CD4-positive, alpha-beta memory T cell (primary cell): ENCODE results near the gene IQGAP3. TPM values are rescaled to one million over a fixed set of nuclear protein-coding genes. Genes with fewer than 3 reads are reported as not detected.
"Not testable (repeated sequence)": the region's sequence is repeated elsewhere in the genome, so short reads cannot be mapped to it uniquely, and the experiment has no call there.

Experiments used
- CTCF ChIA-PET: fragments of 350-600 bp; sonication (Branson Sonifier 250); formaldehyde crosslinking; loops from one replicate; lab custom pipeline; 2021; ENCODE audit warnings: inconsistent platforms; ENCODE audit not compliant: partially characterized antibody; lab: Charles Lee
- POLR2A ChIA-PET: fragments of 350-600 bp; sonication (Branson Sonifier 250); formaldehyde crosslinking; loops from one replicate; lab custom pipeline; 2021; ENCODE audit not compliant: partially characterized antibody; lab: Charles Lee
- DNase-seq, 5 donors: peaks; one replicate each; pipeline versions ENCODE4 v3.0.0 to v3.0.0-alpha.2; 2020 to 2022; ENCODE audit warnings: mixed read lengths in 1 of 5
- H3K27ac ChIP-seq: one replicate; pipeline ENCODE4 v1.7.0; 2013; ENCODE audit warnings: low read depth, low read length
- H3K27me3 ChIP-seq: 2 replicates; pipeline ENCODE4 v1.7.0; 2013; ENCODE audit warnings: mild to moderate bottlenecking, low read length, moderate library complexity; ENCODE audit not compliant: insufficient read depth
- H3K36me3 ChIP-seq: 2 replicates; pipeline ENCODE4 v1.7.0; 2013; ENCODE audit warnings: mild to moderate bottlenecking, low read length, moderate library complexity; ENCODE audit not compliant: insufficient read depth
- H3K4me1 ChIP-seq: 2 replicates; pipeline ENCODE4 v1.7.0; 2013; ENCODE audit warnings: mild to moderate bottlenecking, low read length, moderate library complexity; ENCODE audit not compliant: insufficient read depth
- H3K4me3 ChIP-seq, 2 donors: one replicate each; pipeline ENCODE4 v1.7.0; 2013; ENCODE audit warnings: low read length in 2 of 2, mild to moderate bottlenecking in 1 of 2
- H3K9me3 ChIP-seq, 2 donors: one replicate each; pipeline ENCODE4 v1.7.0; 2013; ENCODE audit warnings: low read length in 2 of 2, control low read depth in 1 of 2; ENCODE audit not compliant: control insufficient read depth in 1 of 2
- H3K27ac Mint-ChIP-seq, 7 donors: one replicate each; pipeline ENCODE4 v1.8.0; 2020 to 2021; ENCODE audit warnings: mixed read lengths in 7 of 7, mild to moderate bottlenecking in 6 of 7, inconsistent platforms in 3 of 7, moderate library complexity in 3 of 7
- H3K27me3 Mint-ChIP-seq, 2 donors: one replicate each; pipeline ENCODE4 v1.8.0; 2020 to 2021; ENCODE audit warnings: mixed read lengths in 2 of 2
- H3K36me3 Mint-ChIP-seq, 2 donors: one replicate each; pipeline ENCODE4 v1.8.0; 2020 to 2021; ENCODE audit warnings: mixed read lengths in 2 of 2, inconsistent platforms in 1 of 2, mild to moderate bottlenecking in 1 of 2
- H3K4me1 Mint-ChIP-seq, 4 donors: one replicate each; pipeline ENCODE4 v1.8.0; 2020 to 2021; ENCODE audit warnings: mixed read lengths in 4 of 4, mild to moderate bottlenecking in 1 of 4
- H3K4me3 Mint-ChIP-seq, 8 donors: one replicate each; pipeline ENCODE4 v1.8.0; 2020 to 2021; ENCODE audit warnings: mixed read lengths in 8 of 8, mild to moderate bottlenecking in 7 of 8, moderate library complexity in 6 of 8, inconsistent platforms in 3 of 8
- H3K9me3 Mint-ChIP-seq, 8 donors: one replicate each; pipeline ENCODE4 v1.8.0; 2020 to 2021; ENCODE audit warnings: mixed read lengths in 8 of 8, mild to moderate bottlenecking in 5 of 8, inconsistent platforms in 3 of 8, moderate library complexity in 1 of 8
- intact Hi-C: fragments of 100-400 bp; cut with micrococcal nuclease; formaldehyde crosslinking; loops from one replicate; pipeline ENCODE4 v1.15.1; 2023
- polyA plus RNA-seq, 2 donors: library from polyadenylated mRNA; unstranded; fragments of 300-500 nt; fragmentation: Illumina TruSeq; gene quantifications; one replicate each; pipeline ENCODE4 v1.2.3, GENCODE V29; 2021
- total RNA-seq, 2 experiments: library from RNA; stranded (reverse); gene quantifications; one replicate each; pipeline ENCODE4 v1.2.3, GENCODE V29; 2021

Gene IQGAP3
- total and polyA plus RNA-seq, 4 experiments from 2014 or later = not detected

GRCh38 chr1:156612666-156613065, 40.3 kb upstream of the IQGAP3 start:
- H3K27me3 Mint-ChIP-seq = peaks cover 15 to 28% of the 10 kb centered on the region in 2 donors

GRCh38 chr1:156610072-156610471, 37.7 kb upstream of the IQGAP3 start:
- H3K27me3 Mint-ChIP-seq = peaks cover 7 to 16% of the 10 kb centered on the region in 2 donors
- H3K36me3 ChIP-seq, H3K27ac Mint-ChIP-seq, H3K9me3 ChIP-seq, H3K36me3 Mint-ChIP-seq, H3K4me1 ChIP-seq, H3K4me3 Mint-ChIP-seq, H3K27ac ChIP-seq, H3K27me3 ChIP-seq, H3K4me3 ChIP-seq, DNase-seq, H3K9me3 Mint-ChIP-seq, intact Hi-C loops, H3K4me1 Mint-ChIP-seq, POLR2A ChIA-PET: not testable (repeated sequence)
- CTCF ChIA-PET = interaction anchor here (0.6 to 1.9 kb wide), 4 partner anchors 15 to 225 kb away, joined by 3 to 5 read pairs (median 4); no protein-coding TSS in a partner anchor

More at GRCh38 chr1:156612666-156613065, 40.3 kb upstream of the IQGAP3 start:
- Mint-ChIP-seq H3K9me3 (no peaks in the 10 kb centered on the region), H3K4me1 (peaks cover 2 to 9% (median 7%) of the 10 kb centered on the region in 4 donors), H3K36me3 (no peaks in the 10 kb centered on the region), H3K4me3 (no peak overlapping the region), H3K27ac (no peak overlapping the region)
- no peak overlapping the region for H3K27ac ChIP-seq
- ChIA-PET CTCF (interaction anchor here (0.9 to 2.8 kb wide), 10 partner anchors 8 to 227 kb away, joined by 3 to 13 read pairs (median 5); partner anchors contain the start of gene TTC24), POLR2A (no interaction called here)
- H3K36me3 ChIP-seq = no peaks in the 10 kb centered on the region
- no peaks in the 10 kb centered on the region for H3K27me3 ChIP-seq
- intact Hi-C loops = no loop called here
- no peak for DNase-seq
- H3K9me3 ChIP-seq = no peaks in the 10 kb centered on the region
- H3K4me1 ChIP-seq = no peaks in the 10 kb centered on the region
- H3K4me3 ChIP-seq = no peak overlapping the region

GRCh38 chr1:156608981-156609380, 36.6 kb upstream of the IQGAP3 start:
- Histone ChIP-seq H3K4me1 (no peaks in the 10 kb centered on the region), H3K27ac (no peak overlapping the region), H3K27me3 (no peaks in the 10 kb centered on the region), H3K36me3 (no peaks in the 10 kb centered on the region), H3K4me3 (no peak overlapping the region), H3K9me3 (no peaks in the 10 kb centered on the region)
- H3K4me3 Mint-ChIP-seq = no peak overlapping the region
- peaks cover 7 to 9% of the 10 kb centered on the region in 2 donors for H3K27me3 Mint-ChIP-seq
- H3K4me1 Mint-ChIP-seq = peaks cover 2 to 9% (median 7%) of the 10 kb centered on the region in 4 donors
- peak; percentile 51 to 63 (median 56) for DNase-seq
- H3K27ac Mint-ChIP-seq = peak overlapping the region in 1 of 7 donors; percentile 41
- no peaks in the 10 kb centered on the region for H3K9me3 Mint-ChIP-seq
- no peaks in the 10 kb centered on the region for H3K36me3 Mint-ChIP-seq
- POLR2A ChIA-PET = interaction anchor here (0.9 to 2.2 kb wide), 4 partner anchors 17 to 163 kb away, joined by 3 to 12 read pairs (median 5); partner anchors contain the start of gene NAXE
- intact Hi-C loops = loop anchor here (1.0 kb wide), 3 partner anchors 25 to 153 kb away; no protein-coding TSS in a partner anchor
- CTCF ChIA-PET = interaction anchor here (0.9 to 2.1 kb wide), 25 partner anchors 8 to 223 kb away, joined by 3 to 41 read pairs (median 7); partner anchors contain the start of genes NAXE and TTC24

- ChIA-PET CTCF (interaction anchor here (0.9 to 2.1 kb wide), 27 partner anchors 9 to 226 kb away, joined by 3 to 41 read pairs (median 6); partner anchors contain the start of genes NAXE and TTC24), POLR2A (interaction anchor here (0.9 to 2.2 kb wide), 6 partner anchors 12 to 162 kb away, joined by 3 to 12 read pairs (median 4); partner anchors contain the start of gene NAXE)
- Histone ChIP-seq H3K9me3 (no peaks in the 10 kb centered on the region), H3K4me1 (peaks cover under 1% of the 10 kb centered on the region), H3K36me3 (no peaks in the 10 kb centered on the region), H3K27me3 (no peaks in the 10 kb centered on the region), H3K27ac (no peak overlapping the region), H3K4me3 (no peak overlapping the region)
- Mint-ChIP-seq H3K27ac (peak overlapping the region in 2 of 7 donors; percentile 5 to 46), H3K9me3 (no peaks in the 10 kb centered on the region), H3K27me3 (peaks cover 7% of the 10 kb centered on the region in 2 donors), H3K4me3 (no peak overlapping the region), H3K4me1 (peaks cover 2 to 9% (median 7%) of the 10 kb centered on the region in 4 donors), H3K36me3 (no peaks in the 10 kb centered on the region)
- intact Hi-C loops = loop anchor here (1.0 kb wide), 3 partner anchors 24 to 152 kb away; no protein-coding TSS in a partner anchor
- peak; percentile 68 to 75 (median 71) for DNase-seq
These were observed 35.8 kb upstream of the IQGAP3 start for GRCh38 chr1:156608036-156608674.

- H3K9me3 ChIP-seq, intact Hi-C loops, H3K4me1 ChIP-seq, H3K9me3 Mint-ChIP-seq, H3K27ac Mint-ChIP-seq, H3K4me3 ChIP-seq, H3K27ac ChIP-seq, H3K36me3 ChIP-seq, H3K4me3 Mint-ChIP-seq, H3K27me3 ChIP-seq, H3K27me3 Mint-ChIP-seq, H3K36me3 Mint-ChIP-seq, DNase-seq: not testable (repeated sequence)
- ChIA-PET POLR2A (interaction anchor here (1.2 to 2.2 kb wide), 3 partner anchors 11 to 127 kb away, joined by 3 to 12 read pairs (median 6); partner anchors contain the start of gene NAXE), CTCF (interaction anchor here (1.2 to 2.1 kb wide), 16 partner anchors 8 to 225 kb away, joined by 3 to 41 read pairs (median 7); partner anchors contain the start of genes NAXE and TTC24)
- peaks cover 8 to 16% (median 12%) of the 10 kb centered on the region in 4 donors for H3K4me1 Mint-ChIP-seq
These were observed 35.0 kb upstream of the IQGAP3 start for GRCh38 chr1:156607344-156607743.

- no peaks in the 10 kb centered on the region for H3K27me3 ChIP-seq
- H3K9me3 ChIP-seq = no peaks in the 10 kb centered on the region
- Mint-ChIP-seq H3K27me3 (no peaks in the 10 kb centered on the region), H3K27ac (peak overlapping the region in 3 of 7 donors; percentile 35 to 72 (median 47)), H3K9me3 (no peaks in the 10 kb centered on the region), H3K36me3 (peaks cover 13 to 25% of the 10 kb centered on the region in 2 donors), H3K4me1 (peaks cover 13 to 37% (median 26%) of the 10 kb centered on the region in 4 donors), H3K4me3 (peak overlapping the region; percentile 42 to 80 (median 62))
- POLR2A ChIA-PET = interaction anchor here (0.8 kb wide), 2 partner anchors 9 to 15 kb away, joined by 3 read pairs; no protein-coding TSS in a partner anchor
- intact Hi-C loops = no loop called here
- CTCF ChIA-PET = interaction anchor here (0.6 to 4.7 kb wide), 10 partner anchors 10 to 183 kb away, joined by 3 to 21 read pairs (median 4); partner anchors contain the start of gene NAXE
- no peak overlapping the region for H3K27ac ChIP-seq
- H3K4me1 ChIP-seq = peaks cover 30% of the 10 kb centered on the region
- peaks cover 14% of the 10 kb centered on the region for H3K36me3 ChIP-seq
- DNase-seq = no peak
- H3K4me3 ChIP-seq = no peak overlapping the region
These were observed 30.2 kb upstream of the IQGAP3 start for GRCh38 chr1:156602557-156602993.
